Smooth muscle cell (in vitro differentiated cells): ENCODE data around the gene ITGBL1. TPM values are rescaled to one million over a fixed set of nuclear protein-coding genes. Genes with fewer than 3 reads are reported as not detected.

ENCODE experiments used
- DNase-seq: peaks from one replicate; lab custom pipeline; 2025; ENCODE audit not compliant: unreplicated experiment; lab: John Stamatoyannopoulos, UW
- H2AFZ ChIP-seq: fragments of 200-600 bp; sonication (generic); 2 replicates; pipeline ENCODE4 v1.6.0; 2016; ENCODE audit warnings: antibody characterized with exemption, low read depth, mild to moderate bottlenecking
- H3F3A ChIP-seq: fragments of 200-600 bp; sonication (generic); 2 replicates; pipeline ENCODE4 v1.6.0; 2017; ENCODE audit warnings: antibody characterized with exemption, low read depth
- H3K27ac ChIP-seq: fragments of 200-600 bp; sonication (generic); 2 replicates; pipeline ENCODE4 v1.5.1; 2016; ENCODE audit warnings: low read depth, mild to moderate bottlenecking
- H3K27me3 ChIP-seq: fragments of 200-600 bp; sonication (generic); 2 replicates; pipeline ENCODE4 v1.6.1; 2016; ENCODE audit warnings: low read depth, mild to moderate bottlenecking
- H3K36me3 ChIP-seq: fragments of 200-600 bp; sonication (generic); 2 replicates; pipeline ENCODE4 v1.5.1; 2016; ENCODE audit warnings: low read depth
- H3K4me1 ChIP-seq: fragments of 200-600 bp; sonication (generic); 2 replicates; pipeline ENCODE4 v1.5.1; 2016; ENCODE audit warnings: low read depth
- H3K4me2 ChIP-seq: fragments of 200-600 bp; sonication (generic); 2 replicates; pipeline ENCODE4 v1.6.0; 2016; ENCODE audit warnings: mild to moderate bottlenecking
- H3K4me3 ChIP-seq: fragments of 200-600 bp; sonication (generic); 2 replicates; pipeline ENCODE4 v1.5.1; 2016; ENCODE audit warnings: mild to moderate bottlenecking
- H3K79me2 ChIP-seq: fragments of 200-600 bp; sonication (generic); 2 replicates; pipeline ENCODE4 v1.6.0; 2016; ENCODE audit warnings: low read depth, mild to moderate bottlenecking
- H3K9ac ChIP-seq: fragments of 200-600 bp; sonication (generic); 2 replicates; pipeline ENCODE4 v1.6.0; 2016; ENCODE audit warnings: low read depth
- H3K9me3 ChIP-seq: fragments of 200-600 bp; sonication (generic); replicated peaks from 2 replicates; pipeline ENCODE4 v1.5.1; 2016; ENCODE audit warnings: low read depth
- H4K20me1 ChIP-seq: fragments of 200-600 bp; sonication (generic); 2 replicates; pipeline ENCODE4 v1.6.0; 2016; ENCODE audit warnings: low read depth
- CTCF ChIP-seq: fragments of 200-600 bp; sonication (generic); IDR thresholded peaks from 2 replicates; pipeline ENCODE4 v1.5.1; 2017; ENCODE audit warnings: borderline replicate concordance, mild to moderate bottlenecking, antibody characterized with exemption; ENCODE audit not compliant: insufficient read depth, poor library complexity, severe bottlenecking
- WGBS: methylation state at CpG from one replicate; pipeline ENCODE4 v1.1.7; 2016; ENCODE audit warnings: low lambda C conversion rate; 5-methylcytosine and 5-hydroxymethylcytosine counted together
- polyA plus RNA-seq: library from polyadenylated mRNA; unstranded; fragments of >200 nt; fragmentation: Nextera tagmentation; extraction: Ambion mirVana; gene quantifications from 2 replicates; pipeline ENCODE4 v1.2.1, GENCODE V29; 2016
- total RNA-seq: library from RNA; depleted of rRNA; stranded (reverse); fragments of >200 nt; gene quantifications from 2 replicates; pipeline ENCODE4 v1.2.3, GENCODE V29; 2014

Gene ITGBL1
- total and polyA plus RNA-seq, 2 experiments from 2014 or later: 0.29 TPM; not detected in 1

- H3K9me3 ChIP-seq: no peaks in the 10 kb centered on the region
- peak within 1 kb of the TSS; percentile 82 for H3K4me3 ChIP-seq
- WGBS: 7% methylated on average over 53 of the region's 85 CpGs
- H3K9ac ChIP-seq: peak within 1 kb of the TSS; percentile 70
- DNase-seq: peak; percentile 17
- H3K4me1 ChIP-seq: no peaks in the 10 kb centered on the region
- H3K4me2 ChIP-seq: peak within 1 kb of the TSS; percentile 99
- no peaks in the 10 kb centered on the region for H4K20me1 ChIP-seq
- H3K27ac ChIP-seq: no peak within 1 kb of the TSS
- H3K36me3 ChIP-seq: no peaks in the 10 kb centered on the region
- H2AFZ ChIP-seq: peak within 1 kb of the TSS; percentile 100
- no peaks in the 10 kb centered on the region for H3K79me2 ChIP-seq
- H3K27me3 ChIP-seq: peaks cover 27% of the 10 kb centered on the region
- H3F3A ChIP-seq: no peaks in the 10 kb centered on the region
- TF ChIP-seq CTCF: no peak
Observed at GRCh38 chr13:101416181-101417042, 36.1 kb upstream of the ITGBL1 start, which contains the start of gene NALCN. Gene NALCN (minus strand): TSS chr13:101416508. CDS start chr13:101399126, 17,382 bp downstream.

- TF ChIP-seq CTCF: no peak
- 19% methylated on average over 3 of the region's 3 CpGs for WGBS
- Histone ChIP-seq H3K4me1 (no peaks in the 10 kb centered on the region), H4K20me1 (no peaks in the 10 kb centered on the region), H3K9ac (peak overlapping the region; percentile 70), H3K27ac (no peak overlapping the region), H3K4me2 (peak overlapping the region; percentile 99), H3K36me3 (no peaks in the 10 kb centered on the region), H3F3A (no peaks in the 10 kb centered on the region), H3K27me3 (peaks cover 27% of the 10 kb centered on the region), H3K9me3 (no peaks in the 10 kb centered on the region), H2AFZ (peak overlapping the region; percentile 100), H3K4me3 (peak overlapping the region; percentile 82), H3K79me2 (no peaks in the 10 kb centered on the region)
- DNase-seq: no peak
Observed at GRCh38 chr13:101417043-101417406, 35.5 kb upstream of the ITGBL1 start.

GRCh38 chr13:101417501-101417900 is 35.0 kb upstream of the ITGBL1 start:
- Histone ChIP-seq H3K79me2 (no peaks in the 10 kb centered on the region), H2AFZ (no peak overlapping the region), H3K27ac (no peak overlapping the region), H3K36me3 (no peaks in the 10 kb centered on the region), H3K27me3 (peaks cover 27% of the 10 kb centered on the region), H3K9ac (no peak overlapping the region), H3F3A (no peaks in the 10 kb centered on the region), H3K9me3 (no peaks in the 10 kb centered on the region), H4K20me1 (no peaks in the 10 kb centered on the region), H3K4me2 (peak overlapping the region; percentile 99), H3K4me1 (no peaks in the 10 kb centered on the region), H3K4me3 (no peak overlapping the region)
- no peak for TF ChIP-seq CTCF
- no peak for DNase-seq
- 95% methylated on average over 5 of the region's 5 CpGs for WGBS
